Panc1 (cell line): ENCODE data around the gene MLST8.

Source experiments
- SIN3A ChIP-seq: IDR thresholded peaks from 2 replicates; pipeline ENCODE4 v1.6.1; 2012; ENCODE audit warnings: low read depth, mild to moderate bottlenecking, low read length, moderate library complexity, borderline replicate concordance; ENCODE audit not compliant: insufficient read depth
- TCF7L2 ChIP-seq: IDR thresholded peaks from 2 replicates; pipeline ENCODE4 v1.6.1; 2011; ENCODE audit warnings: mild to moderate bottlenecking, low read depth, low read length, inconsistent platforms
- TF ChIP-seq, protein P1 (sequence below): fragments of 450-650 bp; IDR thresholded peaks from 2 replicates; pipeline ENCODE4 v1.5.1; 2017; ENCODE audit warnings: mild to moderate bottlenecking

GRCh38 chr16:2158262-2158638 is 47.0 kb upstream of the MLST8 start:
- TF ChIP-seq, protein P1, sequence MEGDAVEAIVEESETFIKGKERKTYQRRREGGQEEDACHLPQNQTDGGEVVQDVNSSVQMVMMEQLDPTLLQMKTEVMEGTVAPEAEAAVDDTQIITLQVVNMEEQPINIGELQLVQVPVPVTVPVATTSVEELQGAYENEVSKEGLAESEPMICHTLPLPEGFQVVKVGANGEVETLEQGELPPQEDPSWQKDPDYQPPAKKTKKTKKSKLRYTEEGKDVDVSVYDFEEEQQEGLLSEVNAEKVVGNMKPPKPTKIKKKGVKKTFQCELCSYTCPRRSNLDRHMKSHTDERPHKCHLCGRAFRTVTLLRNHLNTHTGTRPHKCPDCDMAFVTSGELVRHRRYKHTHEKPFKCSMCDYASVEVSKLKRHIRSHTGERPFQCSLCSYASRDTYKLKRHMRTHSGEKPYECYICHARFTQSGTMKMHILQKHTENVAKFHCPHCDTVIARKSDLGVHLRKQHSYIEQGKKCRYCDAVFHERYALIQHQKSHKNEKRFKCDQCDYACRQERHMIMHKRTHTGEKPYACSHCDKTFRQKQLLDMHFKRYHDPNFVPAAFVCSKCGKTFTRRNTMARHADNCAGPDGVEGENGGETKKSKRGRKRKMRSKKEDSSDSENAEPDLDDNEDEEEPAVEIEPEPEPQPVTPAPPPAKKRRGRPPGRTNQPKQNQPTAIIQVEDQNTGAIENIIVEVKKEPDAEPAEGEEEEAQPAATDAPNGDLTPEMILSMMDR: no peak
- TF ChIP-seq TCF7L2: no peak
- no peak for TF ChIP-seq SIN3A
